ENCODE results near the gene SLC47A1.

Gene SLC47A1

DNA sequence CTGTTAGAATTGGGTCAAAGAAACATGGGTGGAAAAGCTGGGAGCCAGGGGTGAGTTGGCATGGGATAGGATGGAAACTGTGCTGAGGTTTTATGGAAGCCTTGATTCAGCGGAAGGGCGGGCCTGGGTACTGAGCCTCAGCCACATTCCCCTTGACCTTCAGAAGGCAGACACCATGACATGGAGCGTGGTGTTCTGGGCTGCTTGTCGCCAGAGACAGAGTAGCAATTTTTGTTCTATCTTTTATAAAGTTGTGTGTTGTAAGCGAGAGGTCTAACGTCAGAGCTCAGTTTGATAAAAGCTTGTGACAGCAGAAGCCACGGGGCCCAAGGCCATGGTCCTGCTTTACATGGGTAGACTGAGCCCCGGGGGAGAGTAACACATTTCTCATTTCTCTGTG is 50.2 kb downstream of the SLC47A1 start:
- DNase-seq (ENCODE audit: low read depth) = no peak
- TF ChIP-seq, protein P1, sequence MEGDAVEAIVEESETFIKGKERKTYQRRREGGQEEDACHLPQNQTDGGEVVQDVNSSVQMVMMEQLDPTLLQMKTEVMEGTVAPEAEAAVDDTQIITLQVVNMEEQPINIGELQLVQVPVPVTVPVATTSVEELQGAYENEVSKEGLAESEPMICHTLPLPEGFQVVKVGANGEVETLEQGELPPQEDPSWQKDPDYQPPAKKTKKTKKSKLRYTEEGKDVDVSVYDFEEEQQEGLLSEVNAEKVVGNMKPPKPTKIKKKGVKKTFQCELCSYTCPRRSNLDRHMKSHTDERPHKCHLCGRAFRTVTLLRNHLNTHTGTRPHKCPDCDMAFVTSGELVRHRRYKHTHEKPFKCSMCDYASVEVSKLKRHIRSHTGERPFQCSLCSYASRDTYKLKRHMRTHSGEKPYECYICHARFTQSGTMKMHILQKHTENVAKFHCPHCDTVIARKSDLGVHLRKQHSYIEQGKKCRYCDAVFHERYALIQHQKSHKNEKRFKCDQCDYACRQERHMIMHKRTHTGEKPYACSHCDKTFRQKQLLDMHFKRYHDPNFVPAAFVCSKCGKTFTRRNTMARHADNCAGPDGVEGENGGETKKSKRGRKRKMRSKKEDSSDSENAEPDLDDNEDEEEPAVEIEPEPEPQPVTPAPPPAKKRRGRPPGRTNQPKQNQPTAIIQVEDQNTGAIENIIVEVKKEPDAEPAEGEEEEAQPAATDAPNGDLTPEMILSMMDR (IDR thresholded peaks at IDR 0.05; ENCODE audit: low read length, missing control alignments) = no peak
- no peak overlapping the region for H3K4me3 ChIP-seq (replicated peaks; ENCODE audit: low read depth, low read length)

DNA sequence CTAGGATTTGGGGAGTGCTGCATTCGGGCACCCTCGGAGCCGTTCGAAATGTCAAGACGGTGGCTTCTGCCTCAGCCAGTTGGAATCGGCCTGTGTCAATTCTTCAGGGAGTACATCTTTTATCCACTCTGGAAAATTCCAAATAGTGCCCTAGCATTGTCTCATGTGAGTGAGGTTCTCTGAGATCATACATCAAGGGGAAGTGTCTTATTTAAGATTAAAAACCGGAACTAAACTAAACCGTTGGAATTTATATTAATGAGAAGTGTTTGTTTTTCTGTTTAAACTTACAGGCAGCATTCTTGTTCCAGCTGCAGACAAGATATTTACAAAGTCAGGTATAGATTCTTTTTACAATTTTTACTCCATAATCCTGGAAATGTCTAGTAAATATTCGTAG is 56.8 kb downstream of the SLC47A1 start:
- no peak overlapping the region for H3K4me3 ChIP-seq (replicated peaks; ENCODE audit: low read depth, low read length)
- DNase-seq (ENCODE audit: low read depth) = no peak
- TF ChIP-seq, protein P1 (IDR thresholded peaks at IDR 0.05; ENCODE audit: low read length, missing control alignments) = no peak

DNA sequence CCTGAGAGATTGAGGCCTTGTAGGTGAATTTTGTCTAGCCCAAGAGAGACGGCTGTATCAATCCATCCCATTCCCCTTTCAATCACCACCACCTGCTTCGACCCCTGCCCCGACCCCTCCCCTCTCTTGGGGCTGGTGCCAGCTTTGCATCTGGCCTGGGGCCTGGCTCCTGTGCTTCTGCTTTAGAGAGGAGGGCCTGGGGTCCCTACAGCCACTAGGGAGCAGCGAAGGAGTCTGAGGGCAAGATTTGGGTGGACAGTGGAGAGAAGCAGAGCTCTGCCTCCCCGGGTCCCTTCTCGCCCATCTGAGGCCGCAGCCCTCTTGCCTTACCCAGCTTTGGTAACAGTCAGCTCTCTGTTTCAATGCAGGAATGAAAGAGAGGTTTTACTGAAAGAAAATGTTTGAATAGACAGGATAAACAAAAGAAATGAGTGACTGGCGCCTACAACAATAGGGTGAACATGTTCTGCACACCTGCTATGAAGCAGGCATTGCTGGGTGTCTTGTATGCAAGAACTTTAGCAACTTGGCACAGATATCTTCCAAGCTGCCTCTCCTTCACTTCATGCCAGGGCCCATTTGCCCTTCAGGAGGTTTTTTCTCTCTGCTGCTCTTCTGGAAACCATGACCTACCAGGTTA is 57.4 kb downstream of the SLC47A1 start:
- TF ChIP-seq, protein P1 (IDR thresholded peaks at IDR 0.05; ENCODE audit: low read length, missing control alignments) = no peak
- H3K4me3 ChIP-seq (replicated peaks; ENCODE audit: low read depth, low read length) = no peak overlapping the region
- DNase-seq (ENCODE audit: low read depth) = no peak

DNA sequence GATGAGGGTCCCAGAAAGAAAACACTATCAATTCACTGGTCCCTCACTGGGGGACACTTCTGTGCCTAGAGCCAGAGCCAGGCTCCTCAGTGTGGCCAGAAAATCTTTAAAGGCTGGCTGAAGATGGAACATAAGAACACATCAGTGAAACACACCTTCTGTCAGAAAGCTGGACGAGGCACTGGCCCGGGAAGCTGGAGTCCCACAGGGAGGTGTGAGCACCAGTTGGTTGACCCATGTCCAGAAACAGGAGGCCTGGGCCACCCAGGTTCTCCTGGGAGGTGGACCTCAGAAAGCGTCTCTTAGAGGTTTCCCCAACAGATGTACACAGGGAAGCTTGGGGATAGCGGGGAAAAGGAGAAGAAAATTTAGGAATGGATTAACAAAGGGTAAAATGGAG is 58.7 kb downstream of the SLC47A1 start:
- no peak for DNase-seq (ENCODE audit: low read depth)
- H3K4me3 ChIP-seq (replicated peaks; ENCODE audit: low read depth, low read length) = no peak overlapping the region
- TF ChIP-seq, protein P1 (IDR thresholded peaks at IDR 0.05; ENCODE audit: low read length, missing control alignments) = no peak

DNA sequence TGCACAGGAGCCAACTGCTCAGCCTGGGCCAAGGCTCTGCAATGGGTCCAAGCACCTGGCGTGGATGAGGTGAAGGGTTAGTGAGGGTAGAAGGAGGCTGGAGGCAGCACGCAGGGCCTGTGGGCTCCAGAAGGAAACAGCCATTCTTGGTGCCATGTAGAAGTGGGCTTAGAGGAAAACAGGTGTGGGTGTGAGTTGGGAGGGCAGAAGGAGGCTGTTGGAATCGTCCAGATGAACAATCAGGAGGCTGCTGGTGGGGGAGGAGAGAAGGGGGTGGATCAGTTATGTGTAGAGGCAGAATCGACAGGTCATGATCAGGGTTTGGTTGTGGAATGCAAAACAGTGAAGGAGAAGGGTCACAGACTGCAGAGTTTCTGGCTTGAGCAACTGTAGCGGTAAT is 63.2 kb downstream of the SLC47A1 start:
- TF ChIP-seq, protein P1 (IDR thresholded peaks at IDR 0.05; ENCODE audit: low read length, missing control alignments) = no peak
- no peak overlapping the region for H3K4me3 ChIP-seq (replicated peaks; ENCODE audit: low read depth, low read length)
- no peak for DNase-seq (ENCODE audit: low read depth)

DNA sequence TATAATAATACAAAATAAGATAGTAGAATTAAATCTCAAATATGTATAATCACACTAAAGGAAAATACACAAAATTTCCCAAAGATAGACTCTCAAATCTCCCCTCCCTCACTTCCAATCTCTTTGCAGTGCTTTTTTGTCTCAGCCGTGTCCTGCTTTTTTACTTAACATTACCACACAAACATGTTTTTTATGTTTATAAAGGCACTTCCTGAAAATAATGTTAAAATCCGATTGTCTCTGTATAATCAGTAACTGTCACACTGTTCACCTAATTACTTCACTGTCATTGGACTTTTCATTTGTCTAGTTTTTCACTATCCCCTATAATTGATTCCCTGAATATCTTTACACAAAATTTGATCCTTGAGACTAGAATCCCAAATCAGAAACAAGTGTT is 76.7 kb downstream of the SLC47A1 start:
- no peak for DNase-seq (ENCODE audit: low read depth)
- H3K4me3 ChIP-seq (replicated peaks; ENCODE audit: low read depth, low read length) = no peak overlapping the region
- TF ChIP-seq, protein P1 (IDR thresholded peaks at IDR 0.05; ENCODE audit: low read length, missing control alignments) = no peak

DNA sequence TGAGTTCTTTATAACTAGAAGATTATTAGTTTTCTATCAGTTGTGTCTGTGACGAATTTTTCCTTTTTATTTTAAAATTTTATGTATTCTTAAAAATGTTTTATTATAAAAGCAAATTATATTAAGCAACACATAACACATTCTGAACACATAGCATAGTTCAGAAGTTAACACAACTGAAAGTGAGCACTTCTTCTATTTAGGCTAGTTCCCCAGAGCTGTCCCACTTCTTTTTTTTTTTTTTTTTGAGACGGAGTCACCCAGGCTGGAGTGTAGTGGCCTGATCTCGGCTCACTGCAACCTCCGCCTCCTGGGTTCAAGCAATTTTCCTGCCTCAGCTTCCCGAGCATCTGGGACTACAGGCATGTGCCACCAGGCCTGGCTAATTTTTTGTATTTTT is 77.2 kb downstream of the SLC47A1 start:
- TF ChIP-seq, protein P1 (IDR thresholded peaks at IDR 0.05; ENCODE audit: low read length, missing control alignments) = no peak
- no peak overlapping the region for H3K4me3 ChIP-seq (replicated peaks; ENCODE audit: low read depth, low read length)
- no peak for DNase-seq (ENCODE audit: low read depth)

Measured in fibroblast of pulmonary artery (primary cell).